HG03139 (cell line): ENCODE results near the gene CHST7.

ENCODE experiments used
- ATAC-seq: cut with Tn5 transposase; IDR thresholded peaks from one replicate; pipeline ENCODE4 v1.9.1; 2021; ENCODE audit not compliant: unreplicated experiment

CHST7 gene

GRCh38 chrX:46573892-46574773, 568 bp downstream of the CHST7 start:
- ATAC-seq, result peak; percentile 34

- peak; percentile 12 for ATAC-seq
Measured at GRCh38 chrX:46574774-46575381, 1.3 kb downstream of the CHST7 start.

GRCh38 chrX:46575586-46575985, 2.0 kb downstream of the CHST7 start:
- ATAC-seq, result no peak

- ATAC-seq, result no peak
Measured at GRCh38 chrX:46575991-46576392, 2.4 kb downstream of the CHST7 start.

GRCh38 chrX:46576458-46576857, 2.9 kb downstream of the CHST7 start:
- no peak for ATAC-seq

GRCh38 chrX:46577221-46578005, 3.8 kb downstream of the CHST7 start:
- ATAC-seq, result no peak

- ATAC-seq, result no peak
Measured at GRCh38 chrX:46579250-46579649, 5.7 kb downstream of the CHST7 start.

- ATAC-seq, result no peak
Measured at GRCh38 chrX:46580613-46581012, 7.0 kb downstream of the CHST7 start.

GRCh38 chrX:46582325-46582724, 8.8 kb downstream of the CHST7 start:
- ATAC-seq, result no peak

- ATAC-seq, result no peak
Measured at GRCh38 chrX:46582966-46583365, 9.4 kb downstream of the CHST7 start.

- no peak for ATAC-seq
Measured at GRCh38 chrX:46584736-46585135, 11.2 kb downstream of the CHST7 start.

- ATAC-seq, result no peak
Measured at GRCh38 chrX:46587158-46587557, 13.6 kb downstream of the CHST7 start.

- ATAC-seq, result no peak
Measured at GRCh38 chrX:46587753-46588171, 14.2 kb downstream of the CHST7 start.

- no peak for ATAC-seq
Measured at GRCh38 chrX:46588263-46588662, 14.7 kb downstream of the CHST7 start.

- no peak for ATAC-seq
Measured at GRCh38 chrX:46589977-46590723, 16.6 kb downstream of the CHST7 start.

- no peak for ATAC-seq
Measured at GRCh38 chrX:46595084-46595483, 21.5 kb downstream of the CHST7 start.

- ATAC-seq, result no peak
Measured at GRCh38 chrX:46597208-46597607, 23.6 kb downstream of the CHST7 start.

GRCh38 chrX:46597771-46598170, 24.2 kb downstream of the CHST7 start:
- ATAC-seq, result no peak

GRCh38 chrX:46599051-46599560, 25.5 kb downstream of the CHST7 start:
- ATAC-seq, result no peak

- ATAC-seq, result no peak
Measured at GRCh38 chrX:46601283-46601682, 27.7 kb downstream of the CHST7 start.
